SIG-M5 treated with dmso at 0.1 percent for 504 hours (cell line): ENCODE data around the gene MCMBP.
"Not testable (repeated sequence)": the region's sequence is repeated elsewhere in the genome, so short reads cannot be mapped to it uniquely, and the experiment has no call there.

ENCODE experiments used
- DNase-seq: peaks from one replicate; lab custom pipeline; 2025; ENCODE audit not compliant: unreplicated experiment; lab: John Stamatoyannopoulos, UW

MCMBP gene

DNA sequence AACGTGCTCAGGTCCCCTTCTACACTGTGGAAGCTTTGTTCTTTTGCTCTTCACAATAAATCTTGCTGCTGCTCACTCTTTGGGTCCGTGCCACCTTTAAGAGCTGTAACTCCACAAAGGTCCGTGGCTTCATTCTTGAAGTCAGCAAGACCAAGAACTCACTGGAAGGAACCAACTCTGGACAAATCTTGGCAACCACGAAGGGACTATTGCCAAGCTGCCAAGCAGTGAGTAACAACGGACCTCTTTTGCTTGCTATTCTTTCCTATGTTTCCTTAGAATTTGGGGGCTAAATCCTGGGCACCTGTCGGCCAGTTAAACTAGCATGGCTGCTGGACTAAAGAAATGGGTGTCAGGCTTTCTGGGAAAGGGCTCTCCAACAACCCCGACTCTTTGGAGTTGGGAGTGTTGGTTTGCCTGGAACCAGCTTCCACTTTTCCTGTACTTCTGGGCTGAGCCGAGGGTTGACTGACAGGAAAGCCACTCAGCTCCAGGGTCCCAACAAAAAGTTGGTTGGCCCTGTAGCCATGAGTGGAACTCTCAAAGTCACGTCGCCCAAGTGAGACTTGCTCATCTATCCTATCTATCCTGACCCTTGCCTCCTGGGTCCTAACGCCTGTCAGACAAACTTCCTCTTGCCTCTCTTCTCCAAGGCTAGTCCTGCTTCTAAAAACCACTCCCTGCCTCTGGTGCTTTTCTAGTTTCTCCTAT, 11.4 kb upstream of the MCMBP start:
- not testable (repeated sequence) for DNase-seq

DNA sequence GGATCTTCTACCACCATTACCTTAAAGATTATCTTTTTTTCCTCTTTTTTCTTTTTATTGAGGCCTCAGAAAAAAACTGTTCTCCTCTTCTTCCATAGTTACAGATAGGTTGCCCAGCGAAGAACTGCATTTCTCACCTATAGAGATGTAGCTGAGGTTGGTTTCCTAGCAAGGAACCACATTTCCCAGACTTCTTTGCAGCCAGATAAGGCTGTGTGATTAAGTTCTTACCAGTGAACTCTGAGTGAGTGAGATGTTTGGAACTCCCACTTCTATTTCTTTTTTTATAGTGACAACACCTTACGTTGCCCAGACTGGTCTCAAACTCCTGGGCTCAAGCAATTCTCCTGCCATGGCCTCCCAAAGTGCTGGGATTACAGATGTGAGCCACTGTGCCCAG, 5.9 kb upstream of the MCMBP start:
- DNase-seq: no peak

DNA sequence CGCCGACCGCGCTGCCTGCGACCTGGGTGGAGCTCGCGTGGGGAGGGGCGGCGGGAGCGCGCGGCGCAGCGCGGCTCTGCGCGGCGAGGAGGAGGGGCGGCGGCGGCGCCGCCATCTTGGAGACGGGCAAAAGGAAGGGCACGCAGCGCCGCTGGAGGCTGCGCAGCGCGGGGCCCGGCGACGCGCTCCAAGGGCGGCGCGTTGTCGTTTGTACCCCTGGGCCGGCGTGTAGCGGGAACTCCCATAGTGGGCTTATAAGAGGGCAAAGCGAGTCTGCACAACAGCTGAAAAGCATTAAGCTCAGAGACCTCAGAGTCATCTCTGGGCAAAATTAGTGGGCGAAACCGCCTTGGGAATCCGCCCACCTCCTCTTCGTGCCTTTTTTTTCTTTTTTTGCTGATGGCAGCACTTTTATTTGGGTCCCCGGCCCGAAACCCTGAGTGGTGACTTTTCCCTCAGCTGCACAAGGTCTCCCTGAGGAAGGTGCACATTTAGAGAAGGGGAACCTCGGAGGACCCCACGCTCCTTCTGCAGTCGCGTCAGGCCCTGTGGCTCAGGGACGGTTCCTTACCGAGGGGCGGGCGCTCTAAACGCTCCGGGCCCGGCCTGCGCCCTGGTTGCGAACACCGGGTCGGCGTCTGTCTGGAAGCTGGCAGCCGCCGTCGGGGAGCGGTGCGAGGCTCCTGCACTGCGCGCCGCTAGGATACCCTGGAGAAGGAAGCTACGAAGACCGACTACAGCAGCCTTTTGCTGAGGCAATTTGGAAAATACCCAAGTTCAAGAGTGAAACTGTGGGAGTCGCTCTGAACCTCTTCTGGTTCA, 428 bp upstream of the MCMBP start:
- DNase-seq: peak; percentile 82

DNA sequence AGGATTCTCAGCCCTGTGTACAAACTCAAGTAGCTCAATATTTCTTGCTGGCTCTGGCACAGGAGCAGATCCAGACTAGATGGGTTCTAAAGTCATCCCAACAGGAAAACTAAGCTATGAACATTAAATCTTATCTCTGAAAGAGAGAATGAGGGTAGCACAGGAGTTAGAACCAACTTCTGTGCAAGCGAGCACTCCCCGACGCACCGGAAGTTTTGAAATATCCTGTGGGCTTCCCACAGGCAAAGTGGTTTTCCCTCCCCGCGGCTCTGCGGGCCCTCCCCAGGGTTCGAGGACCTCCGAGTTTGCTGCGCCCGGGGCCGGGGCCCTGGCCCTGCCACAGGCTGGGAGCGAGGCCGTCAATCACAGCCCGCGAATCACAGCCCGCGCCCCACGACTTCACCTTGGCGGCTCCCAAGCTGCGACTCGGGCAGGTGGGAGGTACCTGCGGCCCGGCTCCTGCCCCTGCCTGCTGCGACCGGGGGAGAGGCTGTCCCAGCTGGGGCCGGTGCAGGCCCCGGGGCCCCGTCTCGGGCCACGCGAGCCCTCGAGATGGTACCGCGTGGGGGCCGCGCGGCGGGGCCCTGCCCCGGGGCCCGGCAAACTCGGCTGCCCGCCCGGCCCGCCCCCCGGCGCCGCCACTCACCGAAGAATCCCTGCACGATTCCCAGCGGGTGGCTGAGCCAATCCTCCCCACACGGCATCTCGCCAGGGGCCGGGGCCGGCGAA, 598 bp downstream of the MCMBP start:
- peak; percentile 71 for DNase-seq

DNA sequence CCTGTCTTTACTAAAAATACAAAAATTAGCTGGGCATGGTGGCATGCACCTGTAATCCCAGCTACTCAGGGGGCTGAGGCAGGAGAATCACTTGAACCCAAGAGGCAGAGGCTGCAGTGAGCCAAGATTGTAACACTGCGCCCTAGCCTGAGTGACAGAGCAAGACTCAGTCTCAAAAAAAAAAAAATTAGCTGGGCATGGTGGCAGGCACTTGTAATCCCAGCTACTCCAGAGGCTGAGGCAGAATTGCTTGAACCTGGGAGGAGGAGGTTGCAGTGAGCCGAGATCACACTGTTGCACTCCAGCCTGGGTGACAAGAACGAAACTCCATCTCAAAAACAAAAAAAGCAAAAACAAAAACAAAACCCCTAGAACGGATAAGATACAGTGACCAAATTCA, 3.2 kb downstream of the MCMBP start:
- not testable (repeated sequence) for DNase-seq

DNA sequence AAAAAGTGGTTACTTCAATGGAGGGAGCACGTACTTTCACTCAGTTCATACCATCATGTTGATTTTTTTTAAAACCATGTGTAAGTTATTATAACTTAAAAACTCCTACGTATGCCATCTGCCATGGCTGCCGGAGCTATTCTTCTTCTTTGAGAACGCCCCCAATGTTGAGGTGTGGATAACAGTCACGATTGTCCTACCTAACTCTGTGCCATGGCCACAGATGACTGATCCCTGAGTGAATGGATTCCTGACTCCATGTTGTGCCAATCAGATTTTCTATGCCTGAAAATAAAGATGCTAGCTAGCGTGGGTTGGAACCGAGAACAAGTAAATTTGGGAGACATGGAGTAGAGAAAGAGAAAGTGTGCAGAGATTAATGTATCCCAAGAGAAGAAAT, 5.3 kb downstream of the MCMBP start:
- no peak for DNase-seq

DNA sequence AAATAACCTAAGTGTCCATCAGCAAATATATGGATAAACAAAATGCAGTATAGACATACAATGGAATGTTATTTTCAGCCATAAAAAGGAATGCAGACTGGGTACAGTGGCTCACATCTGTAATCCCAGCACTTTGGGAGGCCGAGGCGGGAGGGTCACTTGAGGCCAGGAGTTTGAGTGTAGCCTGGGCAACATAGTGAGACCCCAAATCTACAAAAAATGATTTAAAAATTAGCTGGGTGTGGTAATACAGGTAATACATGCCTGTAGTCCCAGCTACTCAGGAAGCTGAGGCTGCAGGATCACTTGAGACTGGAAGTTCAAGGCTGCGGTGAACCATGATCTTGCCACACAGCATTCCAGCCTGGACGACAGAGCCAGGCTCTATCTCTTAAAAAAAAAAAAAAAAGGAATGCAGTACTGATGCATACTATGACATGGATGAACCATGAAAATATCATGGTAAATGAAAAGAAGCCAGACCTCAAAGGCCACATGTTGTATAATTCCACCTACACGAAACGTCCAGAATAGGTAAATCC, 6.9 kb downstream of the MCMBP start:
- DNase-seq: no peak

DNA sequence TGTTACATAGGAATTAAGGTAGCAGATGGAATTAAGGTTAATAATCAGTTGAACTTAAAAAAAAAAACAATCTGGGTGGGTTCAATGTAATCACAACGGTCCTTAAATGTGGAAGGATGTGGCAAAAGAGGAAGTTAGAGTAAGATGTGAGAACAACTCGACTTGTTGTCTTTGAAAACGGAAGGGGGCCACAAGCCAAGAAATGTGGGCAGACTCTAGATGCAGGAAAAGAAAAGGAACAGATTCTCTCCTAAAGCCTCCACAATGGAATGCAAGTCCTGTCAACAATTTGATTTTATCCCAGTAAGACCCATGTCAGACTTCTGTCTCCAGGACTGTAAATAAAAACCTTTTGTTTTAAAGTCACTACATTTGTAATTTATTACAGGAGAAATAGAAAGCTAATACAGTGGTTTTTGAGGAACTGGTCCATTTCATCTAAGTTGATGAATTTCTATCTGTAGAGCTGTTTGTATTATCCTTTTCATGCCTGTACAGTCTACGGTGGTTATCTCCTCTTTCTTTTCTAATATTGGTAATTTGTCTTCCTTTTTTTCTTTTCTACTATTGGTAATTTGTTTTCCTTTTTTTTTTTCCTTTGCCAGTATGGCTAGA, 8.6 kb downstream of the MCMBP start:
- peak; percentile 20 for DNase-seq

DNA sequence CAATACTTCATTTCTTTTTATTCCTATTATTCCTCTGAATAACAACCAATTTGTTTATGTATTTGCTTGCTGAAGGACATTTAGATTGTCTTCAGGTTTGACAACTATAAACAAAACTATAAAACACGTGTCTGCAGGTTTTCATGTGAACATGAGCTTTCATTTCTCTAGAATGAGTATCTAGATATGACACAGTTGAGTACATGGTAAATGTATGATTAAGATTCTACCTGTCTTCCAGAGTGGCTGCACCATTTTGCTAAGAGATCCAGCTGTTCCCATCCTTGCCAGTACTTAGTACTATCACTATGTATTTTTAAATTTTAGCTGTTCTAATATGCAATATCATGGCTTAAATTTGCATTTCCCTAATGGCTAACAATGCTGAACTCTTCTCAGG, 10.1 kb downstream of the MCMBP start:
- DNase-seq: no peak

DNA sequence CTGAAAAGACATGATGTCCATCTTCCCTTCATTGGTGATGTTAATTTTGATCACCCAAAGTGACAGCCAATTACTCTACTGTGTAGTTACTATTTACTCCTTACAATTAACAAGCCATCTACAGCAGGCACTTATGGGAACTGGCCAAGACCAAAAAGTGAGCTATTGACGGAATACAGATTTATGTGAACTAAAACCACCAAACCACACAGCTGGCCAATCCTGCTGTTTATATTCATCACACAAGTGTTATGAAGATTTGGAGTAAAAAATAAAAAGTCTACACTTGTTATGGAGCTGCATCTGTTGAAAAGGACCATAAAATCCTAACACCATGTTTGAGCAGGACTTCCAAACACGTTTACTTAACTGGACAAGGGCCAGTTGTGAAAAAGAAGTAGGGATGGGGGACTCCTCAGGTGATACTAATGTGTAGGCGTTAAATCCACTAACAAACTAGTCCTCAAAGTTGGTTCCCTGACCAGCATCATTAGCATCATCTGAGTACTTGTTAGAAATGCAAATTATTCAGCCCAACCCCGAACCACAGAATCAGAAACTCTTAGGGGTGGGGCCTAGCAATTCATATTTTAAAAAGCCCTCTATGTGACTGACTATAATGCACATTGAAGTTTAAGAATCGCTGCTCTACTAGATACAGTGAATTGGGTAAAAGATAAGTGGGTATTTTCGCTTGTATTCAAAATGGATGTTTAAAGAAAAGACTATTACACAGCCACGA, 11.6 kb downstream of the MCMBP start:
- no peak for DNase-seq

DNA sequence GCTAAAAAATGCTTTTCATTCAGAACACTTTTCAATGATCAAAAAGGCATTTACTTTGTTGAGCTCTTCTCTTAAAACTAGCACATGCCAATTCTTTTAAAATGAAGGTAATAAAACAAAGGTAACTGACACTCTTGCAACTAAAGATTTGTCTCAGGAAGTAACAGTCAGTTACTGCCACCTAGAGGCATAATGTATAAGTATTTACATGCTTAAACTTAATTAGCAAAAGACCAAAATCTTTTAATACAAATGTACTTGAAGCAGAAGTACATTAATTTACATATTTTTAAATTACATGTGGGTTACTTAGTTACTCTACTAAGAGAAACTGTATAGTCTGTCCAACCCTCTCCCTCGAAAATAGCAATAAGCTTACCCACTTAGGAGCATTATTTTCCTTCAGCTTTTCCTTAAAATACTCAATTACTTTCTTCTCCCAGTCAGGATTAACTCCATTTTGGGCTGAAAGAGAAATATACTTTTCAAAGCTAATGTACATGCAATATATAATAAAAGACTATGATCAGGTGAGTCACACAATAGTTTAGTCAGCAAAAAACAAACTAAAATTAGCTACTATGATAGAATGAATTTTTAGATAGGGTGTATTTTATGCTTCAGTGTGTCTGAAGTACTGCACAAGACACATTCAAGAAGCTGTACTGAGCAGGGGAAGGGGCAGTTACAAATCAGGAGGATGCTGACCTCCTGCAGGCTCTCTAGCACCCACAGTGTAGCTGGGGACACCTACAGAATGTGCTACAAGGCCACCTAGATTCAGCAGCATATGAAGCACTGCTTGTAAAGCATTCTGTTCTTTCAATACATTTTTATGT, 13.0 kb downstream of the MCMBP start:
- DNase-seq: peak; percentile 24

DNA sequence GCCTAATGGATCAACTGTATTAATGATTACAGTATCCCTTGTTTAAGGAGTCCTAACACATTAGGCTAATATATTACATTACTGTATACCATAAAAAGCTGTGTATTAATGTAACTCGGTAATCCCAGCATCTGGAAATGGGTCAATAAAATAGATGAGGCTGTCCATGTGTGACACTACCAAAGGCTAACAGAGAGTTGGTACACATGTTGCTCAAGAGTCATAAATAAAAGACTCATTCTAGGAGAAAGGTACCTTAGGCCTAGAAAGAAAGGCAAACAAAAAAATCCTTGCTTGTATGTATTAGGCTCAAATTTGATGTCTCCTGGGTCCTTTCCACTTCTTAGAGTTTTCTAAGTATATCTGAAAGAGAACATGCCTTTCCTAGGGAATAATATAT, 14.6 kb downstream of the MCMBP start:
- no peak for DNase-seq

DNA sequence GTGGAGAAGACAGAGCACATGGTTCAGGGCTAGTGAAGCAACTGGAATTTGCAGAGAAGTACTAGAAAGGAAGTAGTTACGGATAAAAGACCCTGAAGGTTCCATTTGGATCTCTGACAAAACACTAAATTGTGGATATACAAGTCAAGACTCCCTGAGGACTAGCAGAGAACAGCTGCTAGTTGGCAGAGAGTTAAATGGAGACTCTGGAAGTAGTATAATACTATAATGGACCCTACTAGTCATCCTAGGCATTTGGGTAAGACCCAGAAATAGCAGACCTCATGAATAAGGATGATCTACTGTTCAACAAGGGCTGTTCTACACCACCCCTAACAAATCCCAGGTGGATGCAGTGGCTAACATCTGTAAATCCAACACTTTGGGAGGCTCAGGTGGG, 19.1 kb downstream of the MCMBP start:
- DNase-seq: no peak

DNA sequence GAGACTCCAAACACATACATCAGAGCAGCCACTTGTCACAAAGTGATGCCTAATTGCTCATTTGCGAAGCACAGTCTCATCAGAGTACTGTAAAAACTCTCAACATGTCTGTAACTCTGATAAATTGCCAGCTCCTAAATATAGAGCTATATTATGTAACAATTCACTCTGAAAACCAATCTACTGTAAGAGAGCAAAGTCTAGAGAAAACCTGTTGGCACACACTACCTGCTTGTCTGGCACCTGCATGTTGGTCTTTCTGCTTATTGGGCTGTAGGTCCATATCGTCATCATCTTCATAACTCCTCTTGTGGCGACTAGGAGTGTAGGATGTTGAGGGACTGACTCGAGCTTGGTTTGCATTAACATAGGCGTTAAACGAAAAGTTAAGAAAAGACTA, 19.8 kb downstream of the MCMBP start:
- no peak for DNase-seq

DNA sequence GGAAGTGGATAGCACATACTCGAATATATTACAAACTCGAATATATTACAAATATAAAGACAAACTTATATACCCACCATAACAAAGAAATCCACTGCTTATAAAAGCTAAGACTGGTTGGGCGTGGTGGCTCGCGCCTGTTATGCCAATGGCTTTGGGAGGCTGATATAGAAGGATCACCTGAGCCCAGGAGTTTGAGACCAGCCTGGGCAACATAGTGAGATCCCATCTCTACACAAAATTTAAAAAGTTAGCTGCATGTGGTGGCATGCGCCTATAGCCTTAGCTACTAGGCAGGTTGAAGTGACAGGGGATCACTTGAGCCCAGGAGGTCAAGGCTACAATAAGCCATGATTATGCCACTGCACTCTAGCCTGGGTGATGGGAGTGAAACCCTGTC, 20.4 kb downstream of the MCMBP start:
- no peak for DNase-seq

DNA sequence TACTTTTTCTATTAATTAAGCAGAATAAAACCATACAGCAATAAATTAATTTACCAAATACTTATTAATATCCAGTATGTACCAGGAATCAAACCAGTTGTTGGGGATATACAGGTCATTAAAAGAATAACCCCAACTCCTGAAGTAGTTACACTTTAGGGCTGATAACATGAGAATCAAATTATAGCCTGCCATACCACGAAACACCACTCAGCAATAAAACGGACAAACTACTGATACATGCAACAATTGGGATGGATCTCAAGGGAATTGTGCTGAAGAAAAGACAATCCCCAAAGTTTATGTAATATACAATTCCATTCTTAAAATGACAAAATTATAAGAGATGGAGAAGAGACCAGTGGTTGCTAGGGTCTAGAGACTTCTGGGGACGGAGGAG, 22.7 kb downstream of the MCMBP start:
- DNase-seq: no peak

DNA sequence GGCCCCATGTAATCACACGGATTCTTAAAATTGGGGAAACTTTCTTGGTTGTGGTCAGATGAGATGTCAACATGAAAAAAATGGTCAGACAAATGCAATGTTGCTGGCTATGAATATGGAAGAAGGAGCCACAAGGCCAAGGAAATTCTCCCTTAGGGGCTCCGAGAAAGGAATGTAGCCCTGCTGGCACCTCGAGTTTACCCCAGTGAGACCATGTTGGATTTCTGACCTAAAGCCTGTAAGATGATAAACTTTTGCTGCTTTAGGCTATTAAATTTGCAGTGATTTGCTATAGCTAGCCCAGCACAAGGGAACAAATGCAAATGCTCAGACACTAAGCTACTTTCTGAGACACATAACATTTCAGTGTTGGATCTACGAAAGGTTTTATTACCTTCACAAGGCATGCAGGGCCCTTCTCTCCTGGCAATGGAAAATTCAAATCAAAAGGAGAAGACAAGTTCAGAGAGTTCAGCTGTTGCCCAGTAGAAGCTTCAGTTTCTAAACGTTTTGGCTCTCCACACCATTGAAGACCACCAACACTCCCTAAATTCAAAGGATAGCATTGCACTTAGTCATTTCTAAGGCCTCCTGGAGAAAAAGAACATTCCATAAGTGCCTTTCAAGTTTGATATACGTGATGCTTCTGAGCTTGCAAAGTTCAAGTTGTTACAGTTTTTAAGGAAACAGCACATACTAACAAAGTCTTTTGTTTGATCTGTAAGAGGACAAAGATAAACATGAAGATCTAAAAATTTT, 23.4 kb downstream of the MCMBP start:
- DNase-seq: no peak

DNA sequence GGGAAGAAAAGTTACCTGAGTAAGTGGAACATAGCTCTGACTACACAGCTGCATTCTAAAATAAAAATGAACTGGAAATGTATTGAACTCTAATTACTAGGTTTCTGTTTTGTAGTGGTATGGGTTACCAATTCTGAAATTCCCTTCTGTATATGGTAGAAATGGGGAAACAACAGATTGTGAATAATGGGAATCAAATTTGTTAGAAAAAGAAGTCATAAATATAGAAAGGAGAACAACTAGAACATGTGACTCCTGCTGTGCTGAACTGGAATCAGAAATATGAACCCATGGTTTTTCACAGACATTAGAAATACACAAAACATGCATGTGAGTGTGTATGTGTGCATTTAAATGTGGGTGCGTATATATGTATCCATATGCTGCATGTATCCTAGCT, 27.0 kb downstream of the MCMBP start:
- no peak for DNase-seq

DNA sequence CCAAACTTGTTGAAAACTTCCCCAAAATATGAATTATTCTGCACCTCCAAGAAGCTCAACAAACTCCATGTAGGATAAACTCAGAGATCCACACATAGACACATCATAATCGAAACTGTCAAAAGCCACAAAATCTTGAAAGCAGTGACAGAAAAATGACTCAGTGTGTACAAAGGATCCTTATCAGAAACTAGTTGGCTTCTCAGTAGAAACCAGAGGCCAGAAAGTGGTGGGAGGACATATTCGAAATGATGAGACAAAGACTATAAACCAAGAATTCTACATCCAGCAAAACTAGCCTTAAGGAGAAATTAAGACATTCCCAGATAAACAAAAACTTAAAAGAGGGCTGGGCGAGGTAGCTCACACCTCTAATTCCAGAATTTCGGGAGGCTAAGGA, 38.5 kb downstream of the MCMBP start:
- DNase-seq: no peak
